ENCODE data around the gene ARHGEF11.
"Not testable (repeated sequence)": the region's sequence is repeated elsewhere in the genome, so short reads cannot be mapped to it uniquely, and the experiment has no call there.

The ARHGEF11 gene

GRCh38 chr1:156929596-156930238 is 115.8 kb downstream of the ARHGEF11 start:
- no peak for DNase-seq (ENCODE audit: low spot score)

- DNase-seq (ENCODE audit: low spot score), result no peak
Observed at GRCh38 chr1:156928043-156928602, 117.4 kb downstream of the ARHGEF11 start.

GRCh38 chr1:156927215-156928042 is 118.1 kb downstream of the ARHGEF11 start:
- no peak for DNase-seq (ENCODE audit: low spot score)

GRCh38 chr1:156926695-156927094 is 118.8 kb downstream of the ARHGEF11 start:
- not testable (repeated sequence) for DNase-seq (ENCODE audit: low spot score)

- DNase-seq (ENCODE audit: low spot score), result peak; percentile 74
Observed at GRCh38 chr1:156926175-156926574, 119.4 kb downstream of the ARHGEF11 start.

- DNase-seq (ENCODE audit: low spot score), result no peak
Observed at GRCh38 chr1:156925154-156926010, 120.2 kb downstream of the ARHGEF11 start.

- DNase-seq (ENCODE audit: low spot score), result no peak
Observed at GRCh38 chr1:156924478-156925153, 120.9 kb downstream of the ARHGEF11 start.

GRCh38 chr1:156923670-156924477 is 121.7 kb downstream of the ARHGEF11 start:
- DNase-seq (ENCODE audit: low spot score), result no peak

GRCh38 chr1:156922986-156923669 is 122.4 kb downstream of the ARHGEF11 start:
- DNase-seq (ENCODE audit: low spot score), result no peak

- no peak for DNase-seq (ENCODE audit: low spot score)
Observed at GRCh38 chr1:156921053-156921529, 124.5 kb downstream of the ARHGEF11 start.

GRCh38 chr1:156920233-156921052 is 125.1 kb downstream of the ARHGEF11 start, which contains the start of gene LRRC71:
Gene LRRC71 (plus strand): TSS chr1:156920632. CDS start chr1:156920804, 172 bp downstream.
- peak; percentile 58 for DNase-seq (ENCODE audit: low spot score)

GRCh38 chr1:156914440-156914856 is 131.1 kb downstream of the ARHGEF11 start:
- no peak for DNase-seq (ENCODE audit: low spot score)

- no peak for DNase-seq (ENCODE audit: low spot score)
Observed at GRCh38 chr1:156913809-156914387, 131.6 kb downstream of the ARHGEF11 start.

- no peak for DNase-seq (ENCODE audit: low spot score)
Observed at GRCh38 chr1:156912861-156913808, 132.4 kb downstream of the ARHGEF11 start.

GRCh38 chr1:156912310-156912709 is 133.2 kb downstream of the ARHGEF11 start:
- DNase-seq (ENCODE audit: low spot score), result no peak

- DNase-seq (ENCODE audit: low spot score), result no peak
Observed at GRCh38 chr1:156911577-156912298, 133.8 kb downstream of the ARHGEF11 start.
